Muscle layer of colon (tissue), 2 donors: ENCODE data around the gene PIAS2.
A peak's percentile ranks its signal among the peaks of the same experiment; 100 is the strongest.

ENCODE experiments used
- H3K27ac ChIP-seq: one replicate; pipeline ENCODE4 v1.7.0; 2013; ENCODE audit warnings: low read depth, mild to moderate bottlenecking, low read length, moderate library complexity
- H3K27me3 ChIP-seq, 2 donors: one replicate each; pipeline ENCODE4 v1.7.0; 2013; ENCODE audit warnings: low read length in 2 of 2, mild to moderate bottlenecking in 2 of 2; ENCODE audit not compliant: insufficient read depth in 2 of 2, control insufficient read depth in 1 of 2
- H3K36me3 ChIP-seq: one replicate; pipeline ENCODE4 v1.7.0; 2013; ENCODE audit warnings: mild to moderate bottlenecking, low read length; ENCODE audit not compliant: insufficient read depth
- H3K4me1 ChIP-seq: one replicate; pipeline ENCODE4 v1.7.0; 2013; ENCODE audit warnings: mild to moderate bottlenecking, low read length; ENCODE audit not compliant: insufficient read depth
- H3K4me3 ChIP-seq, 2 donors: one replicate each; pipeline ENCODE4 v1.7.0; 2013; ENCODE audit warnings: low read length in 2 of 2, low read depth in 1 of 2, mild to moderate bottlenecking in 1 of 2, moderate library complexity in 1 of 2
- H3K9ac ChIP-seq: one replicate; pipeline ENCODE4 v1.7.0; 2013; ENCODE audit warnings: low read length
- H3K9me3 ChIP-seq: one replicate; pipeline ENCODE4 v1.7.0; 2013; ENCODE audit warnings: mild to moderate bottlenecking, low read length
- donor health status: abdominal sarcoma.
- donor health status: Adenocarcinoma of cecum.

PIAS2 gene

GRCh38 chr18:46787674-46788073 is 129.6 kb downstream of the PIAS2 start:
- no peaks in the 10 kb centered on the region for H3K36me3 ChIP-seq
- H3K27ac ChIP-seq, result no peak overlapping the region
- no peaks in the 10 kb centered on the region for H3K4me1 ChIP-seq
- no peaks in the 10 kb centered on the region for H3K9me3 ChIP-seq
- H3K4me3 ChIP-seq, result no peak overlapping the region
- no peak overlapping the region for H3K9ac ChIP-seq
- no peaks in the 10 kb centered on the region for H3K27me3 ChIP-seq

- Histone ChIP-seq H3K27ac (no peak overlapping the region), H3K27me3 (no peaks in the 10 kb centered on the region), H3K4me1 (no peaks in the 10 kb centered on the region), H3K36me3 (no peaks in the 10 kb centered on the region), H3K4me3 (no peak overlapping the region), H3K9me3 (no peaks in the 10 kb centered on the region), H3K9ac (no peak overlapping the region)
These were observed 144.9 kb downstream of the PIAS2 start for GRCh38 chr18:46772357-46772756.

DNA sequence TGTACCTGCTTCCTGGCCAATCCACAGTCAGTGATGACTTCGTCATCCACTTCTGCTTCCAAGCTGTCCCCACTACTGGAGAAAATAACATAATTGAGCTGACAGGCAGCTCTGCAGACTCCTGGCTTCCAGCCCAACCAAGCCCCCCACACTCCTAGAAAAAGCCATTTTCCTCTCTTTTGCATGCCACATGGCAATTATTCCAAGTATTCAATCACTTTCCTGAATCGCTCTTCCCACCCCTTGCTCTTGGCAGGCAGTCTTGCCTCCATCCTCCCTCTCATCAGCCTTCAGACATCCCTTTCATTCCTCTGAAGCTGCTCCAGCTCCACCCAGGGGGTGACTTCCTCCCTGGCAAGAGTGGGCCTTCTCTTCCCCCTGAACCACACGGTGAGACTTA is 146.2 kb downstream of the PIAS2 start:
- H3K27ac ChIP-seq, result no peak overlapping the region

DNA sequence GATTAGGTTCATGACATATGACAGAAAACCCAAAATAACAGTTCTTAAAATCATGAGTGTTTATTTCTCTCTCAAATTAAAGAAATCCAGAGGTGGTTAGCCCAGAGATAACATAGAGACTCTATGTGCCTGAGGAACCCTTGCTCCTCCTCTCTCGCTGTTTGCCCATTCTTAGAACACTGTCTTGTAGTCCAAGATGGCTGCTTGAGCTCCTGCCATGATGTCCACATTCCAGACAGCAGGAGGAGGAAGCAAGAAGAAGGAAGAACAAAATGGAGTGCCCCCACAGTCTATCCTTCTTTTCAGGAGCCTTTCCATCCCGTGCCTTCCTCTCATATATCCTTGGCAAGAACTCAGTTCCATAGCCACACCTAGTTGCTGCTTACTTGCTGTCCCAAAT is 146.6 kb downstream of the PIAS2 start:
- H3K9ac ChIP-seq, result no peak overlapping the region
- no peak overlapping the region for H3K27ac ChIP-seq
- H3K27me3 ChIP-seq, result no peaks in the 10 kb centered on the region
- H3K4me1 ChIP-seq, result no peaks in the 10 kb centered on the region
- H3K4me3 ChIP-seq, result no peak overlapping the region
- H3K9me3 ChIP-seq, result no peaks in the 10 kb centered on the region
- no peaks in the 10 kb centered on the region for H3K36me3 ChIP-seq

More for the DNA sequence above, 146.2 kb downstream of the PIAS2 start:
- Histone ChIP-seq H3K4me3 (no peak overlapping the region), H3K9me3 (no peaks in the 10 kb centered on the region), H3K27me3 (no peaks in the 10 kb centered on the region), H3K36me3 (no peaks in the 10 kb centered on the region), H3K9ac (no peak overlapping the region), H3K4me1 (no peaks in the 10 kb centered on the region)

- no peak overlapping the region for H3K27ac ChIP-seq
- H3K4me3 ChIP-seq, result no peak overlapping the region
- no peak overlapping the region for H3K9ac ChIP-seq
These were observed 149.0 kb downstream of the PIAS2 start for GRCh38 chr18:46768166-46768921.

DNA sequence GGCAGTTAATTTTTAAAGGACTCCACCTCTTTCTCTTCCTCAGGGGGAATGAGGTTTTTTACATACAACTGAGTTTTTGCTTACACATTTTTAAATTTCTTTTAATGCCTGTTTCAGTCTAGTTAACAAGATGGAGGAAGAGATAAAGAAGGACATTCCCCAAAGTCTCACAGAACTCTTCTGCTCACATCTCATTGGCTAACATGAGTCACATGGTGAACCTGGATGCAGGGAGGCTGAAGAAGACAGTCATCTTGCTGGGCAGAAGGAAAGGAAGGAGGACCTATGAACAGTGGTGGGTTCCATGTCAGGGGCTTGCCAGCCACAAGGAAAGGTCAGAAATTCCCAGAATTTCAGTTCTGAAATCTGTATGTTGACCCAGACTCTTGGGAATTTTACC is 150.1 kb downstream of the PIAS2 start:
- no peak overlapping the region for H3K9ac ChIP-seq
- peaks cover 3 to 4% of the 10 kb centered on the region in 2 donors for H3K27me3 ChIP-seq
- no peaks in the 10 kb centered on the region for H3K36me3 ChIP-seq
- H3K9me3 ChIP-seq, result no peaks in the 10 kb centered on the region
- no peaks in the 10 kb centered on the region for H3K4me1 ChIP-seq
- H3K4me3 ChIP-seq, result no peak overlapping the region
- no peak overlapping the region for H3K27ac ChIP-seq

More at GRCh38 chr18:46768166-46768921, 149.0 kb downstream of the PIAS2 start:
- no peaks in the 10 kb centered on the region for H3K4me1 ChIP-seq
- no peaks in the 10 kb centered on the region for H3K27me3 ChIP-seq
- H3K9me3 ChIP-seq, result no peaks in the 10 kb centered on the region
- no peaks in the 10 kb centered on the region for H3K36me3 ChIP-seq

- H3K9me3 ChIP-seq, result no peaks in the 10 kb centered on the region
- H3K4me3 ChIP-seq, result no peak overlapping the region
- no peak overlapping the region for H3K9ac ChIP-seq
- no peaks in the 10 kb centered on the region for H3K36me3 ChIP-seq
- H3K27me3 ChIP-seq, result peaks cover 5 to 11% of the 10 kb centered on the region in 2 donors
- H3K27ac ChIP-seq, result no peak overlapping the region
- no peaks in the 10 kb centered on the region for H3K4me1 ChIP-seq
These were observed 152.7 kb downstream of the PIAS2 start for GRCh38 chr18:46764586-46764985.

DNA sequence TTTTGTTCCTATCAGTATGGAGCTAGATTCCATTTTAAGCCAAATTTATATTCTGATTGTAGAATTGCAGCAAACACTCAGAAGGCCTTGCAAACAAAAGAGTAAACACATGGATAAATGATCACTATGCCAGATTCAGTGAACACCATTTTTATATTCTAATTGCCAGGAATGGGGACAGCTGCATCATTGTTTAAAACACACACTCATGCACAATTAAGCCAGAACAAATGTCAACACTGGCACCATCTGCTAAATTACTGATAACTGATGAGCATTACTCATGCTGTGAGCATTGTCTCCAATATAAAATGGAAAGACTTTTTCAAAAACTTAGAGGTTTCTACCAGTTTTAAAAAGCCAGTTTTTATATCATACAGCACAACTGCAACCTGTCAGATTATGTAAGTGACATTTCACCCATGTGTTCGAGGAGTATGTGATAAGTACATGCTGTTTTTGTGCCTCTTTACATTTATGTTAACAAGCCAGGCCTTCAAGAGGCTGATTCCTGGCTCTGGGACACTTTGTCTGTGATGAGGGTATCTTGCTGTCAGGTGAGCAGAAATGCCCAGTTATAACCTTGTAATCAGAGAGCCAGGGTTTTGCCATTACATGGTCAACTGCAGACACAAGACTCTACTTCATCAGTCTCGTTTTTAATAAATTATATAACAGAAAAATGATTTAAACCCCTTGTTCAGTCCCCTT is 156.1 kb downstream of the PIAS2 start:
- Histone ChIP-seq H3K4me3 (no peak overlapping the region), H3K4me1 (no peaks in the 10 kb centered on the region), H3K27me3 (peaks cover 10 to 39% of the 10 kb centered on the region in 2 donors), H3K9ac (no peak overlapping the region), H3K9me3 (peaks cover 4% of the 10 kb centered on the region), H3K27ac (no peak overlapping the region), H3K36me3 (no peaks in the 10 kb centered on the region)

- Histone ChIP-seq H3K36me3 (no peaks in the 10 kb centered on the region), H3K27ac (no peak overlapping the region), H3K4me3 (no peak overlapping the region), H3K4me1 (no peaks in the 10 kb centered on the region), H3K9ac (no peak overlapping the region), H3K27me3 (peaks cover 10 to 49% of the 10 kb centered on the region in 2 donors), H3K9me3 (peaks cover 4% of the 10 kb centered on the region)
These were observed 157.4 kb downstream of the PIAS2 start for GRCh38 chr18:46759890-46760289.

DNA sequence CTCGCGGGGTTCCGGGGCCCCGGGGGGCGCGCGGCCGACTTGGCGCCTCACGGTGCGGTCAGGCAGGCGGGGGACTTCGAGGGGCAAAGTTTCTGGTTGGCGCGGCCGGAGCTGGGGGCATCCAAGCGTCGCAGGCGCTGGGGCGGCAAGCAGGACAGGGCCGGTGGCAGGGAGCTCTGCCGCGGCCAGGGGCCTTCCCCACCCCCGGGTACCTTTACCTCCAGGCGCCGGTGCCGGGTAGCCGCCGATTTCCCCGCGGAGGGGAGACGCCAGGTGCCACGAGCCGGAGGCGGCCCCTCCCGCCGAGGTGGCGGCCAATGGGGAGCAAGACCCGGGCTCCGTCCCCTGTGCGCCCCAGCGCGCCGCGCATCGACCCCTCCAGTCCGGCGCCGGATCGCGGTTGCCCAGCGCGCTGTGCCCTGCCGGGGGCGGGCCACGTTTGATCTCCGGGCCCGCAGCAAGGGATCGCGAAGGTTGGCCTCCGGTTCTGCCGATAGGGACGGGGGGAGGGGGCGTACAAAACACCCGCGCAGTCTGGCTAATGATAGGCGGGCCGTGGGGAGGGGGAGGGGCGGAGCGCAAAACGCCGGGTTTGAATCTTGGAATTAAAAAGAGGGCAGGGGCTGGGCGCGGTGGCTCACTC is 160.6 kb downstream of the PIAS2 start, which contains the start of gene ST8SIA5:
Gene ST8SIA5, minus strand, starts transcription at position 495 of the 643 bp plus-strand sequence. CDS start 545 bp downstream, outside the sequence.
- H3K9me3 ChIP-seq, result peaks cover 4% of the 10 kb centered on the region
- H3K9ac ChIP-seq, result no peak within 1 kb of the TSS
- no peaks in the 10 kb centered on the region for H3K36me3 ChIP-seq
- H3K27me3 ChIP-seq, result peaks cover 5 to 45% of the 10 kb centered on the region in 2 donors
- peak within 1 kb of the TSS in 1 of 2 donors; percentile 20 for H3K4me3 ChIP-seq
- no peaks in the 10 kb centered on the region for H3K4me1 ChIP-seq
- H3K27ac ChIP-seq, result no peak within 1 kb of the TSS

- Histone ChIP-seq H3K9me3 (peaks cover 4% of the 10 kb centered on the region), H3K36me3 (no peaks in the 10 kb centered on the region), H3K4me1 (no peaks in the 10 kb centered on the region), H3K9ac (no peak overlapping the region), H3K4me3 (no peak overlapping the region), H3K27me3 (peaks cover 5 to 45% of the 10 kb centered on the region in 2 donors), H3K27ac (no peak overlapping the region)
These were observed 161.2 kb downstream of the PIAS2 start for GRCh38 chr18:46756025-46756558.
